ENCODE results near the gene EXOSC1.

The EXOSC1 gene

DNA sequence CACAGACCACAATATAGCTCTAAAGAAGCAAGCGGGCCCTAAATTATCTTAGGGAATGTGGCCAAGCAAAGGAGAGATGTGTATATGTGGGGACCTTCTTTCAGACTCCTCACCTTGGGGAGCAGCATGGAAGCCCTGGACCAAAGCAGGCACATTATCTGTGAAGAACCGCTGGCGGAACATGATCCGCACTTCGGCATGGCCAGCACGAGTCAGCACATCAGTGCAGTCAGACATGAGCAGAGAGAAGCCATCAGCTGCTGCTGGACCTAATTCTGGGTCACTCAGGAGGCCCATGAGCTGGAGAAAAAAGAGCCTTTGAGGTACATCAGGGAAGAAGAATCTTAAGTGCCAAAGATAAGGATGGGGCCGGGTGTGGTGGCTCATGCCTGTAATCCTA is 14.1 kb upstream of the EXOSC1 start:
- H3K36me3 ChIP-seq (ENCODE audit: control insufficient read depth, insufficient read depth, low read length), result no peaks in the 10 kb centered on the region
- no peak overlapping the region for H3K27ac ChIP-seq
- no peaks in the 10 kb centered on the region for H3K9me3 ChIP-seq (ENCODE audit: control insufficient read depth, low read length)
- no peak overlapping the region for H3K9ac ChIP-seq
- TF ChIP-seq, protein P1, sequence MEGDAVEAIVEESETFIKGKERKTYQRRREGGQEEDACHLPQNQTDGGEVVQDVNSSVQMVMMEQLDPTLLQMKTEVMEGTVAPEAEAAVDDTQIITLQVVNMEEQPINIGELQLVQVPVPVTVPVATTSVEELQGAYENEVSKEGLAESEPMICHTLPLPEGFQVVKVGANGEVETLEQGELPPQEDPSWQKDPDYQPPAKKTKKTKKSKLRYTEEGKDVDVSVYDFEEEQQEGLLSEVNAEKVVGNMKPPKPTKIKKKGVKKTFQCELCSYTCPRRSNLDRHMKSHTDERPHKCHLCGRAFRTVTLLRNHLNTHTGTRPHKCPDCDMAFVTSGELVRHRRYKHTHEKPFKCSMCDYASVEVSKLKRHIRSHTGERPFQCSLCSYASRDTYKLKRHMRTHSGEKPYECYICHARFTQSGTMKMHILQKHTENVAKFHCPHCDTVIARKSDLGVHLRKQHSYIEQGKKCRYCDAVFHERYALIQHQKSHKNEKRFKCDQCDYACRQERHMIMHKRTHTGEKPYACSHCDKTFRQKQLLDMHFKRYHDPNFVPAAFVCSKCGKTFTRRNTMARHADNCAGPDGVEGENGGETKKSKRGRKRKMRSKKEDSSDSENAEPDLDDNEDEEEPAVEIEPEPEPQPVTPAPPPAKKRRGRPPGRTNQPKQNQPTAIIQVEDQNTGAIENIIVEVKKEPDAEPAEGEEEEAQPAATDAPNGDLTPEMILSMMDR (IDR thresholded peaks at IDR 0.05), result no peak
- H3K79me2 ChIP-seq, result no peaks in the 10 kb centered on the region
- H2AFZ ChIP-seq, result no peak overlapping the region
- no peak overlapping the region for H3K4me3 ChIP-seq (ENCODE audit: low read depth, low read length)
- no peaks in the 10 kb centered on the region for H3K4me1 ChIP-seq
- no peak overlapping the region for H3K4me2 ChIP-seq (ENCODE audit: low read length)
- H3K27me3 ChIP-seq (ENCODE audit: control insufficient read depth, insufficient read depth, low read length), result no peaks in the 10 kb centered on the region

DNA sequence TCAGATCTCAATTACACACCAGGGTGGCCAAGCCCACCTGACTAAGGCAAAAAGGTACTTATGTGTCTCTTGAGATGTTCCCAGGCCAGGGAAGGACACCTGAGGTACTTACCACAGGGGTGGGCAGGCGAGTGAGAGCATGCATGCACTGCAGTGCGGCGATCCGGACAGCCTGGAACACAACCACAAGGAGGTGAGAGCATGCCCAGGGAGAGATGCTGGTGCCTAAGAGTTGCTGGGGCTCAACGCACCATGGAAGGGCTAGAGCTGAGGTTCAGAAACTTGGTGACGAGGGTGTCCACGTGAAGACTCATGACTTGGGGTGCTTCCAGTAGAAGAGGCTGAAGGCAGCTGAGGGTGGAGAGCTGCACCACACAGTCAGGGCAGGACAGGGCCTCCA is 13.3 kb upstream of the EXOSC1 start:
- Histone ChIP-seq H3K4me1 (peaks cover 2% of the 10 kb centered on the region), H3K79me2 (no peaks in the 10 kb centered on the region), H3K4me3 (ENCODE audit: low read depth, low read length) (no peak overlapping the region), H3K4me2 (ENCODE audit: low read length) (no peak overlapping the region), H2AFZ (no peak overlapping the region), H3K27me3 (ENCODE audit: control insufficient read depth, insufficient read depth, low read length) (no peaks in the 10 kb centered on the region), H3K9me3 (ENCODE audit: control insufficient read depth, low read length) (no peaks in the 10 kb centered on the region), H3K27ac (no peak overlapping the region), H3K9ac (no peak overlapping the region), H3K36me3 (ENCODE audit: control insufficient read depth, insufficient read depth, low read length) (no peaks in the 10 kb centered on the region)
- TF ChIP-seq, protein P1 (IDR thresholded peaks at IDR 0.05), result no peak

DNA sequence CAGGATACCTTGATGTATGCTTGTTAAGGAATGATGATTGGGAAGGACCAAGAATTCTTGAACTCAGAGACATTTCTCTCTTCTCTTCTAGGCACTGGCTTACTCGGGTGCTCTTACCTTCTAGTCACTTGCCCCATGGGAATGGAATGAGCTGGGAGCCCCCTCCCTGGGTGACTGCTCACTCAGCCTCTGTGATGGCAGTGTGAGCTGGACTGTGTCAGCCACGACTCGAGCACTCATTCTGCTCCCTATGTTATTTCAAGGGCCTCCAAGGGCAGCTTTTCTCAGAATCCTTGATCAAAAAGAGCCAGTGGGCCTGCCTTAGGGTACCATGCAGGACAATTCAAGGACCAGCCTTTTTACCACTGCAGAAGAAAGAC is 10.9 kb upstream of the EXOSC1 start:
- Histone ChIP-seq H2AFZ (no peak overlapping the region), H3K4me2 (ENCODE audit: low read length) (no peak overlapping the region), H3K4me3 (ENCODE audit: low read depth, low read length) (no peak overlapping the region), H3K36me3 (ENCODE audit: control insufficient read depth, insufficient read depth, low read length) (no peaks in the 10 kb centered on the region), H3K9me3 (ENCODE audit: control insufficient read depth, low read length) (no peaks in the 10 kb centered on the region), H3K27me3 (ENCODE audit: control insufficient read depth, insufficient read depth, low read length) (no peaks in the 10 kb centered on the region), H3K9ac (no peak overlapping the region), H3K79me2 (peaks cover 8% of the 10 kb centered on the region), H3K27ac (no peak overlapping the region), H3K4me1 (peaks cover 2% of the 10 kb centered on the region)
- TF ChIP-seq, protein P1 (IDR thresholded peaks at IDR 0.05), result no peak

DNA sequence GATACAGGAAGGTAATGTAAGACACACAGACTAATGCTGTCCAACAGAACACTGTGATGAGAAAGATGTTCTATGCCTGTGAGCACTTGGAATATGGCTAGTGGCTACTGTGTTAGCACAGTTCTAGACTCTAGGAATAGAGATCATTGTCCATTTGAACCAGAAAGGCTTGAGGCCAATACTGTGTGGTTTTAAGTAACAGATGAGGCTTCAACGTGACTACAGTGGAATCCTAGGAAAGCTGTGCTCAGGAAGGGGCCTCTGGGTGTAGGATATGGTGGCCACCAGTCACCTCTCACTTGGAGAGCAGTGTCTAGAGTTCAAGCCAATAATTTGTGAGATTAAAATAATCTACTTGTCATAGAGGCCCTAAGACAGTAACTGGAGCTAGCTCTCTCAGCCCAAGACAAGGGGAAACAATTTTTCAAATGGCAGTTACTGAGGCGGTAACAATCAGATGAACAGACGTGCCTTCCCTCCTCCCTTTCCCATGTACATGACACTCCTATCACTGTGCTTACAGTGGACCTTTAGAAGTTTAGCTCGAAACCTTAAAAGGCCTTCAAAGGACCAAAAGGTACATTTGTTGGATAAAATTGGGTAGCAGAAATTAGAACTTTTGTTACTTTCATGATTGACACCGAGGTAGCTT is 10.4 kb upstream of the EXOSC1 start:
- H3K27ac ChIP-seq, result no peak overlapping the region
- no peaks in the 10 kb centered on the region for H3K9me3 ChIP-seq (ENCODE audit: control insufficient read depth, low read length)
- peaks cover 2% of the 10 kb centered on the region for H3K4me1 ChIP-seq
- H3K36me3 ChIP-seq (ENCODE audit: control insufficient read depth, insufficient read depth, low read length), result no peaks in the 10 kb centered on the region
- TF ChIP-seq, protein P1 (IDR thresholded peaks at IDR 0.05), result no peak
- no peak overlapping the region for H2AFZ ChIP-seq
- H3K27me3 ChIP-seq (ENCODE audit: control insufficient read depth, insufficient read depth, low read length), result no peaks in the 10 kb centered on the region
- H3K4me2 ChIP-seq (ENCODE audit: low read length), result no peak overlapping the region
- peaks cover 10% of the 10 kb centered on the region for H3K79me2 ChIP-seq
- no peak overlapping the region for H3K4me3 ChIP-seq (ENCODE audit: low read depth, low read length)
- H3K9ac ChIP-seq, result no peak overlapping the region

DNA sequence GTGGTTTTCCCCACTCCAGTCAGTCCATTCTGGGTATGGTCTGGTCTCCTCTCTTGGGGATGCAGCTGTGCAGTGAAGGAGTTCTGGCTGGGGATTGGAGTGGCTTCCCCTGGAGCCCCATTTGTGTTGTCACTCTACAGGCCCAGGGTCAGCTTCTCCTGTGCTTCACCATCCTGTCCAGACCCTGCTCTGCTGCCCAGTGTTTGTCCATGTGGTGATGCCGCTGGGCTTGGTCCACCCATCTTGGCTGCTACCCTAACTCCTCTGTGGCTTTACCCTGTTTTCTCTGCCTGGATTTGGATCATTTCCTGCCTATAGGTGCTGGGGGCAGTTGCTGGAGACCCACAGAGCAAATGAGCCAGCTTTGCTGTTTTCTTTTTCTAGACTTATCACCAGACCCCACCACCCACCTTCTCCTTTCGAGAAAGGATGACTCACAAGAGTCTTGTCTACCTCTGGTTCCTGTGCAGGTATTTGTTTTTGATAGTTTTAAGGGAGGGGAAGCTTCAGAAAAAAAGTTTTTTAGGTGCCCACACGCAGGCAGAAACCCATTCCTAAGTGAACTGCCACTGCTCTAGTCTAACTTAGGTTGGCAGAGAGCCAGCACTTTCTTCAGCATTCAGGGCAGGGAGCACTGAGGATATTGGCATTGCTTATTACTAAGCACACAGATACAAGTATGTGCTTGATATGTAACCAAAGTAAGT is 8.7 kb upstream of the EXOSC1 start:
- Histone ChIP-seq H3K4me3 (ENCODE audit: low read depth, low read length) (no peak overlapping the region), H3K4me2 (ENCODE audit: low read length) (no peak overlapping the region), H3K36me3 (ENCODE audit: control insufficient read depth, insufficient read depth, low read length) (no peaks in the 10 kb centered on the region), H3K79me2 (peaks cover 22% of the 10 kb centered on the region), H3K27me3 (ENCODE audit: control insufficient read depth, insufficient read depth, low read length) (no peaks in the 10 kb centered on the region), H2AFZ (no peak overlapping the region), H3K4me1 (peaks cover 2% of the 10 kb centered on the region), H3K9me3 (ENCODE audit: control insufficient read depth, low read length) (no peaks in the 10 kb centered on the region), H3K27ac (no peak overlapping the region), H3K9ac (no peak overlapping the region)
- TF ChIP-seq, protein P1 (IDR thresholded peaks at IDR 0.05), result no peak

Measured in parathyroid adenoma (tissue), 2 donors.